TTC549 (cell line): ENCODE measurements around the gene DUSP16.
"Not testable (repeated sequence)": the region's sequence is repeated elsewhere in the genome, so short reads cannot be mapped to it uniquely, and the experiment has no call there.

Experiments
- FAIRE-seq: peaks from 2 replicates; lab custom pipeline; 2012; peaks lifted over from hg19 to GRCh38; lab: Jason Lieb, UNC

Gene DUSP16

DNA sequence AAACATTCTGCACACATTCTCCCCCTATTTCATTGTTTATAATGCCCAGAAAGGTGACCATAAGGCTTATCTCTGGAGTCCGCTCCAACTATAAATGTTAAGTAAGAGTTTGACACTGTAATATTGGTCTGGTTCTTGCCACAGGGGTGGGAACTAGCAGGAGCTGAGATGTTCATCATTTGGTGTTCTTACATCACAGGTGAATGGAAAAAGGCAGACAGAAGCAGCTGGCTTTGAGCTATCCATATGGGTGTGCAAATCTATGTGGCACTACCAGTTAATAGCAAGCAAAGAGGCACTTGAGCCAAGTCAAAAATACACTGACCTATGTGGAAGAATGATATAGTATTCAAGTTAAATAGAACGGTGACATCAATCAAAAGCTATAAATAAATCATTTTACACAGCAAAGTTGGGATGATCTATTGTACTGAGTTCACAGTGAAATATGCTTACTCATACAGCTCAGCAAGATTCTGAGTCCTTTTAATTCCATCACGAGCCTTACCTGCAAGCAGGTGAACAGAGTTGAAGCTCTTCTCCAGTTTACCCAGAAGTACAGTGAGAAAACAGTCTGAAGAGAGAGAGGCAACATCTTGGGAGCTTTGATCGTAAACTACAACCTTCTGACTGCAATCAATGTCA lies 43.2 kb downstream of the DUSP16 start:
- no peak for FAIRE-seq

DNA sequence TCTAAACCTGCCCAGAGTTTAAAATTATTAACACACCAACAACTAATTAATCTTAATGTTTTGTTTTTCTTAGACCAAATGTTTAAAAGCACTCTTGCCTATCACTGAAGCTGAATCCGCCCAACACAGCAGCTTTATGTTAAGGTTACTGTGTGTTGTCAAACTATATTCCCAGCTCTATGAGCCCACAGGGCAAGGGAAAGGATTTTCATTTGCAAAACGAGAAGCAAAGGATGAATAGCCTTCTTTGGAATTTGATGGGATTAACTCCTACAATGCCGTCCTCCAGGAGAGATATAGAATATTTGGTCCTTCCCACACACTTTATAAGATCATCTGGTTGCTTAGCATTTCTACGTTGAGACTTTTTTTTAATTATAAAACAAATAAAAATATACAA lies 43.7 kb downstream of the DUSP16 start:
- no peak for FAIRE-seq

GRCh38 chr12:12518464-12518845 lies 44.2 kb downstream of the DUSP16 start:
- FAIRE-seq = no peak

DNA sequence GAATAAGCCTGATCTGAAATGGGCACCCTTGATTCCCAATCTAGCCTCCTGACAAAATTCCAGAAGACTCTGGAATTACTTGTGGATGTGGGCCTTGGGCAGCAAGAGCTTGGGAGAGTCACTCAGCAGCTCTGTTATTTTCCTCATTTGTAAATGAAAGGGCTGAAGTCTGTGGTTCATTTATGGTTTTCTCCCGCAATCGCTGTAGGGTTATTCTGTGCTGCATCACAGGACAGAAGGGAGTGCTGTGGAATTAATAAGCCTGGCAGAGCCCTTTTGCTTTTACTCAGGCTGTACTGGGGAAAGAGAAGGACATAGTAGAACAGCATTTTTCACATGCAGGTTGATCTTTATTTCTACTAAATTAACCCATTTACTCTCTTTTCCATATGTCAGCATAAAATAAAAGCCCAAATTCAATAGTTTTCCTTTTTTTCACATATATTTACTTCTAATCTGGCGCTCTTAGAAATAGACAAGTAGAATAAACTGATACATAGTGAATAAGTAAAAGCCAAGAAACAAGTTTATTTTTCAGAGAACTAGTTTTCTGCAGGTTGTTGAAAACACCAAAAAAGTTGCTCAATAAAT lies 49.2 kb downstream of the DUSP16 start:
- no peak for FAIRE-seq

DNA sequence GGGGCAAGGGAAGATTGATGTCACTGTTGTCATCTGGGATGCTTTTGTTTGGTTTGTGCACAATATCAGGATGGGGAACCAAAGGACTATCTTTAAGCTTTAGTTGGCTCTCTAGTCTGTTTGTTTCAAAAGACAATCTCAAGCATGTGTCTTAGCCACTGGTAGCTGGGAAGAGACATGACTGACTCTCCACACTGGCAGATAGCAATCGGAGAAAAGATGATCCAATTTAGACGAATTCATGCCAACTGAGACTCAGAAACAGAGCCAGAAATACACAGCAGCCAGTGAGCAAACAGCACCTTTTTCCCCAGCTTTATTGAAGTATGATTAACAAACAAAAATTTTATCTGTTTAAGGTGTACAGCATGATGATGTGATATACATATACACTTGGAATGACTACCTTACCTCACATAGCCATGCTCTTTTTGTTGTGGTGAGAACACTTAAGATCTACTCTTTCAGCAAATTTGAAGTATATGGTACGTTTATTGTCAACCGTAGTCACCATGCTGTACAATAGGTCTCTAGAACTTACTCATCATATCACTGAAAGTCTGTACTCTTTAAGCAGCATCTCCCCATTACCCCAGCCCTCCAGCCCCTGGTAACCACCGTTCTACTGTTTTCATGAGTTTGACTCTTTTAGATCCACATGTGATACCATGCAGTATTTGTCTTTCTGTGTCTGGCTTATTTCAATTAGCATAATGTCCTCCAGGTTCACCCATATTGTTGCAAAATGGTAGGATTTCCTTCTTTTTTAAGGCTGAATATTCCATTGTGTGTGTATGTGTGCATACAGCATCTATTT lies 50.6 kb downstream of the DUSP16 start:
- no peak for FAIRE-seq

GRCh38 chr12:12511021-12511783 lies 51.5 kb downstream of the DUSP16 start:
- no peak for FAIRE-seq

GRCh38 chr12:12510551-12510950 lies 52.1 kb downstream of the DUSP16 start:
- no peak for FAIRE-seq

GRCh38 chr12:12510141-12510540 lies 52.5 kb downstream of the DUSP16 start:
- FAIRE-seq = no peak

DNA sequence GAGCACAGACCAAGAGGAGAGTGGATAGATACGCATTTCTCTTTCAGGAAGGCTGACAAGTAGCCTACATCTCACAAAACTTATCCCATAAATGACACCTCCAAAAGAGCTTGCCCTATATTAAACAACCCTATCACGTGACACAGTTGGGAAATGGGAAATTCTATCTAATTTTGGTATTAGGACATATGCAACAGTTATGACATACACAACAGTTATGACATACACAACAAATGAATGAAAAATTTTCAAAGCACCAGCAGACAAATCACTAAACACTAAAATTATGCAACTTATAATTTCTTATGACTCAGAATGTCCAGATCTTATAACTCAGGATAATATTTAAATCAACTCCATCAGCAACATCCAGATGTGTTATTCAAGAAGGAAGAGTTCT lies 54.1 kb downstream of the DUSP16 start:
- no peak for FAIRE-seq

DNA sequence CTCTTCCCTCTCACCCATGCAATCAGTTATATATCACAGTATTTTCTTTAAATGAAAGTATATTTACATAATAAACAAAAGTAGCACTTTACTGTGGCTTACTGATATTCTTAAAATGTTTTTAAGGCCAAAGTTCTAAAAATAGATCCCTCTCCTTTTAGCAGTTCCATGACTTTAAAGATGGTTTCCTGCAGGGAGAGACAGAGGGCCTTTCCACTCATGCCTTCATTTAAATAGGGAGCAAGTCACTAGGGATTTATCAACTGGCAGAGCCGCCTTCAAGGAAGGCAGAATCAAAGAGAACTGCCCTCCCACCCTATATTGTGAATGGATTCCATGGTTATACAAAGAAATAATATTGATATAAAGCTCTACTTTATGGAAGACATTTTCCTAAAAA lies 55.5 kb downstream of the DUSP16 start:
- no peak for FAIRE-seq

DNA sequence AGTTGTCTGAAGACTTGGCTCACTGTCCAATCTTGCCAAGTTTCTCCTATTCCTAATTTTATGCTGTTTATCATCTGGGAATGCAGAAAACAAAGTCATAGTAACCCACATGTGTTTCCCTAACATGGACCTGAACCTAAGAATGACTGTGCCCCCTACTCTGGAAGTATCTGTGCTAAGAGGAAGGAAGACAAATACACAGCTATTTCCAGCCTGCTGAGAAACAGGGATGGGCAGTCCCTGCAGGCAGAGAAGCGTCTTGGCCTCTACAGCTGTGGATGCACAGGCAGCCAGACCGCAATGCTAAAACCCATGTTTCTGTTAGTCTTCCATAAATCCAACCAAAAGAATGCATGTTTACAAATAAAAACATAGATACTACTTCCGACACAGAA lies 56.2 kb downstream of the DUSP16 start:
- no peak for FAIRE-seq

- no peak for FAIRE-seq
Observed at GRCh38 chr12:12505544-12506495, 56.8 kb downstream of the DUSP16 start.

DNA sequence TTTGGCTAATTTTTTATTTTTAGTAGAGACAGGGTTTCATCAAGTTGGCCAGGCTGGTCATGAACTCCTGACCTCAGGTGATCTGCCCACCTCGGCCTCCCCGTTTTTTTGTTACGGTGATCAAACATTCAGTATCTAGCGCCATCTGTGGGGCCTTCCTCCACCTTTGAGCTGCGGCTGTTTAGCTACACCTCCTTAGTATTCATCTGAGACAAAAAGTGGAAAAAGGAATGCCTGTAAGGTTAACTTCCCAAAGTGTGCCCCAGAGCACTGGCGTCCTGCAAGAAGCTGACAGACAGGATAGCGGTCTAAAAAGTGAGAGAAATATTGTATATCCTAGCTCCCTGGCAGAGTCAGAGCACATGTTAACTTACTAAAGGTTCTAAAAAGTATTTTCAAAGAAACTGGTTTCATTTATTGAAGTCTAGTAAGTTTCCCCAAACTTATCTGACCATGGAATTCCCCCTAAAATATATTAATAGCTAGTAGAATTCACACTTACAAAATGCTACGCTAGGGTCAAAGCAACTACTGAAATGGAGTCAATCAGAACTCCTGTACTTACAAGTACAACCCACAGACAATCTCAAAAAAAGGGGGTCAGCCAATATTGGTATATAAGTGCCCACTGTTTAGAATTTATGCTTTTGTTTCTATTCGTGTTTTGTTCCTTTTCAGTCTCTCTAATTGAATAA lies 59.1 kb downstream of the DUSP16 start:
- no peak for FAIRE-seq

DNA sequence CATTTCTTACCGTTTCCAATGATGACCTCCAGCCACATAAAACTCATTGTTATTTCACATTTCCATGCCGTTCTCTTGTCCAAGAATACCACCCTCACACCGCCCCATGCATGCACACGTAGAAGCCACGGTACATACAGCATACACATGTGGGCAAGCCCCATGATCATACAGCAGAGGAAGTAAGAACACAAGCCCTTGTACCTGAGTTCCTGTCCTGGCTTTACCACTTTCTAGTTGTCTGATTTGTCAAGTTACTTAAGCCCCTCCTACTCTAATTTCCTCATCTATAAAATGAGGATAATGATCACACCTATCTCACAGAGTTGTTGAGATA lies 59.9 kb downstream of the DUSP16 start:
- FAIRE-seq = no peak

- not testable (repeated sequence) for FAIRE-seq
Observed at GRCh38 chr12:12502130-12502814, 60.4 kb downstream of the DUSP16 start.

DNA sequence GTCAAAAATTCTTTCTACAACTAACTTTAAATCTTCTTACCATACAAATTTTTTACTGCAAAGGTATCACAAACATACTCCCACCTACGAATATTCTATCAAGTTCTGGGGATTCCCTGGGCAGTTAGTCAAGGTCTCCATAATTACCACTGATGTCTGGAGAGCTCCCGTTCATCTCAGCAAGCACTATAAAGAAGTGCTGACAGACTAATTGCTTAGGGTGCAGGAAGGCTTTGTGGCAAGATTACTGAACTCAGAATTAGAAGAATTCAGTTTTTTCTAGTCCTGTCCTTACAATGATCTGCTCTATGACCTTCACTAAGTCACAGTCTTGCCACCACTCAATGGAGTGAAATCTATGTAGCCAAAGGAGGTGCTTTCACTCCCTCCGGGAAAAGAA lies 61.5 kb downstream of the DUSP16 start:
- FAIRE-seq = no peak

- FAIRE-seq = no peak
Observed at GRCh38 chr12:12499909-12500604, 62.6 kb downstream of the DUSP16 start.

DNA sequence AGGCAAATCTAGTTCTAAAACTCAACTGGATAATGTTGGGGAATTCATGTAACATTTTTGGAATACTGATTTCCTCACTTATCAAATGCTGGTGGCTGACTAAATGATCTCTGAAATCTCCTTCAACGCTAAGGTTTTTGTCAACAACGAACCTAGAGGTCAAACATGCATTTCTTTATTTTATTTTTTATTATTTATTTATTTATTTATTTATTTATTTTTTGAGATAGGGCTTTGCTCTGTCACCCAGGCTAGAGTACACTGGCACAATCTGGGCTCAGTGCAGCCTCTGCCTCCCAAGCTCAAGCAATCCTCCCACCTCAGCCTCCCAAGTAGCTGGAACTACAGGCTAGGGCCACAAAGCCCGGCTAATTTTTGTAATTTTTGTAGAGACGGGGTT lies 64.5 kb downstream of the DUSP16 start:
- no peak for FAIRE-seq

DNA sequence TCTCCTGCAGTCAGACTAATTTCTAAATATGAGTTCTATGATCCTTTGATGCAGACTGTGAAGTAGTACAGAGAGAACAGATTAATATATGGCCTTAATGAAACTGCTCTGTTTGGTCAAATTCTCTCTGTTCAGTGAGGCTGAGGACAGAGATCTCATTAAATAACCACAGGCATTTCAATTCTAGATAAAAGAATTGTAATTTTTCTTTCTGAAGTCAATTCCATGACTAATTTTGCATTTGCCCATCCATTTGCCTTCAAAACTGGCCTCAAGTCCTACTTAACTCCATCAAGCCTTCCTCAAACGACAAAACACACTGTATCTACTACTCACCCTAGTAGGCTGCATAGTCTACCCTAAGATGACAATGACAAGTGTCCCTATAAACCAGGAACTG lies 67.1 kb downstream of the DUSP16 start:
- no peak for FAIRE-seq

GRCh38 chr12:12492547-12492946 lies 70.1 kb downstream of the DUSP16 start:
- FAIRE-seq = no peak
